HepG2 (cell line): ENCODE measurements around the gene RHEBL1. TPM values are rescaled to one million over a fixed set of nuclear protein-coding genes. Genes with fewer than 3 reads are reported as not detected.

Experiments
- ARNT ChIP-seq: fragments of 450-650 bp; IDR thresholded peaks from 2 replicates; pipeline ENCODE4 v1.6.1; 2017
- GATAD2A ChIP-seq: IDR thresholded peaks from 2 replicates; pipeline ENCODE4 v1.6.1; 2016
- HNRNPUL1 ChIP-seq: fragments of 200-400 bp; formaldehyde crosslinking; IDR thresholded peaks from 2 replicates; pipeline ENCODE4 v1.6.1; 2017; ENCODE audit warnings: low read depth, mild to moderate bottlenecking, low read length, moderate library complexity
- HOXA5 ChIP-seq: sonication (generic); formaldehyde crosslinking; IDR thresholded peaks from 2 replicates; pipeline ENCODE4 v1.4.0; 2020; ENCODE audit warnings: missing genetic modification reagents
- MAFF ChIP-seq: IDR thresholded peaks from 2 replicates; pipeline ENCODE4 v1.6.1; 2011; ENCODE audit warnings: low read depth, low read length, improper control_type of control experiment
- NFE2L2 ChIP-seq: fragments of 150-350 bp; IDR thresholded peaks from 2 replicates; pipeline ENCODE4 v1.6.1; 2014; ENCODE audit warnings: low read length
- POGZ ChIP-seq: sonication (generic); formaldehyde crosslinking; IDR thresholded peaks from 2 replicates; pipeline ENCODE4 v1.4.0; 2020; ENCODE audit warnings: mild to moderate bottlenecking, missing genetic modification reagents
- RFXANK ChIP-seq: IDR thresholded peaks from 2 replicates; pipeline ENCODE4 v1.6.1; 2016
- TCF12 ChIP-seq, 2 experiments: fragments of 450-650 bp in 1 of 2; sonication (generic) in 1 of 2; formaldehyde crosslinking in 1 of 2; IDR thresholded peaks; 2 replicates each; pipeline versions ENCODE4 v1.6.1 to v1.8.0; 2017 to 2022; ENCODE audit warnings: antibody characterized with exemption in 1 of 2, mild to moderate bottlenecking in 1 of 2, missing genetic modification reagents in 1 of 2, moderate library complexity in 1 of 2
- ZNF121 ChIP-seq: sonication (generic); formaldehyde crosslinking; IDR thresholded peaks from 2 replicates; pipeline ENCODE4 v1.5.0; 2020; ENCODE audit warnings: mild to moderate bottlenecking, missing genetic modification reagents
- ZNF253 ChIP-seq: sonication (generic); formaldehyde crosslinking; IDR thresholded peaks from 2 replicates; pipeline ENCODE4 v1.8.0; 2022; ENCODE audit warnings: mild to moderate bottlenecking, missing genetic modification reagents, borderline replicate concordance
- ZNF446 ChIP-seq: sonication (generic); formaldehyde crosslinking; IDR thresholded peaks from 2 replicates; pipeline ENCODE4 v1.5.0; 2020; ENCODE audit warnings: mild to moderate bottlenecking, missing genetic modification reagents
- ZNF7 ChIP-seq: IDR thresholded peaks from 2 replicates; pipeline ENCODE4 v1.6.1; 2016; ENCODE audit warnings: missing biosample characterization, missing genetic modification reagents
- ZNF816 ChIP-seq: sonication (generic); formaldehyde crosslinking; IDR thresholded peaks from 2 replicates; pipeline ENCODE4 v1.8.0; 2022; ENCODE audit warnings: missing genetic modification reagents, mild to moderate bottlenecking, borderline replicate concordance
- ZSCAN21 ChIP-seq: sonication (generic); formaldehyde crosslinking; IDR thresholded peaks from 2 replicates; pipeline ENCODE4 v1.8.0; 2022; ENCODE audit warnings: mild to moderate bottlenecking, missing genetic modification reagents, moderate library complexity, borderline replicate concordance
- polyA plus RNA-seq, 8 experiments: library from polyadenylated mRNA; depleted of rRNA in 3 of 8; stranded (reverse) in 7 of 8; unstranded in 1 of 8; fragments of >200 nt; fragmentation: Illumina TruSeq in 4 of 8; extraction: Trizol in 4 of 8; gene quantifications; 2 replicates each; pipeline versions ENCODE4 v1.2.1 to v1.2.3, GENCODE V29; 2011 to 2016; ENCODE audit warnings: low read depth in 4 of 8, missing spikeins in 1 of 8, mixed read lengths in 1 of 8; ENCODE audit not compliant: insufficient read depth in 1 of 8
- total RNA-seq, 5 experiments: library from RNA; depleted of rRNA; stranded (reverse); fragments of >200 nt; fragmentation: Illumina TruSeq; extraction: Trizol; gene quantifications; 2 replicates each; pipeline ENCODE4 v1.2.3, GENCODE V29; 2016; ENCODE audit warnings: low read depth in 1 of 5
- TF ChIP-seq, protein P1 (sequence below): sonication (generic); formaldehyde crosslinking; IDR thresholded peaks from 2 replicates; pipeline ENCODE4 v1.4.0; 2020; ENCODE audit warnings: mild to moderate bottlenecking, missing genetic modification reagents
- TF ChIP-seq, protein P2 (sequence below): IDR thresholded peaks from 2 replicates; pipeline ENCODE4 v1.4.0; 2020; ENCODE audit warnings: mild to moderate bottlenecking, missing genetic modification reagents
- TF ChIP-seq, protein P3 (sequence below), 2 experiments: fragments of 450-650 bp in 1 of 2; sonication (generic) in 1 of 2; formaldehyde crosslinking; IDR thresholded peaks; 2 replicates each; pipeline versions ENCODE4 v1.5.0 to v1.8.0; 2020 to 2022; ENCODE audit warnings: mild to moderate bottlenecking in 1 of 2, missing genetic modification reagents in 1 of 2
- TF ChIP-seq, protein P4 (sequence below): sonication (generic); formaldehyde crosslinking; IDR thresholded peaks from 2 replicates; pipeline ENCODE4 v1.5.1; 2020; ENCODE audit warnings: mild to moderate bottlenecking, moderate library complexity, missing genetic modification reagents

The RHEBL1 gene
- total and polyA plus RNA-seq, 2 of the 13 experiments (the other 11 are each of a cell fraction or from before 2014, with no cell fraction given) = 1.4 to 2.5 TPM

DNA sequence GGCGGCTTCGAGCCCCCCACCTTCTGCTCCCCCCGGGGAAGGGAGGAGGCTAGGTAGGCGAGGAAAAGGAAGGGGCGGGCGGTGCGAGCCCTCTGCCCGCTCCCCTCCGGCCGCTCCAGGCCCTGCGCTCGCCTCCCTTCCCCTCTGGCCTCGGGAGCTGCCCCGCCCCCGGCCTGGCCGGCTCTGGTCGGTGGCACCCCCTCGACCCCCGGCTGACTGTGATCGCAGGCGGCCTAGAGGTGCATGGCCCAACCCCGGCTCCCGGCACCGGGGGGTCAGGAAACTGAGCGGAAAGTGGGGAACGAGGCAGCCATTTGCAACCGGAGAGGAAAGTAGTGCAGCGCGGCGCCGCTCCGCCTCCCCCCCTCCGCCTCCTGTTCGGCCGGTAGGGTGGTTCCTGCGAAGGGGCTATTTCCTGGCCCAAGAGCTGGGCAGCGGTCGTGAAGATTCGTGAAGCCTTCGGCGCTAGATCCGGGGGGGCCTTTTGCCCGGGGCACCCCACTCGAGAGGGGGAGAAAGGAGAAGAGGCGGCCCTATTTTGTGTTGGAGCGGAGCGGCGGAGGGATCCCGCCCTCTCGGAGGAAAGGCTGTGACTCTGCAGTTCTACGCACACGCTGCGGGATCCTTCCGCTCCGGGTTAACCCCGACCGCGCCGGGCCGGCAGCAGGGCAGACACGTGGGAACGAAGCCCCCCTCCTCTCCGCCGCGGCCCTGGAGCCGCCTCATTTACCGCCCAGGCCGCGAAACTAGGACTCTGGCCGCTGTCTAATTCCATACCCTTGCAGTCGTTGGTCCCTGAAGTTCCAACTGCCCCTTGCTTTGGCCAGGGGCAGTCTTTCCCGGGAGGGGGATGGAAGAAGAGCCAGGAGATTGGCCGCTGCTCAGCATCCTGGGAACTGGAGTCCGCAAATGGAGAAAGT lies 9.3 kb downstream of the RHEBL1 start, which contains the start of gene KMT2D (continued):
- TF ChIP-seq ZNF446 (CRISPR knock-in tag) = peak; percentile 24; the same call in 1 of the 2 replicates
- TF ChIP-seq, protein P1, sequence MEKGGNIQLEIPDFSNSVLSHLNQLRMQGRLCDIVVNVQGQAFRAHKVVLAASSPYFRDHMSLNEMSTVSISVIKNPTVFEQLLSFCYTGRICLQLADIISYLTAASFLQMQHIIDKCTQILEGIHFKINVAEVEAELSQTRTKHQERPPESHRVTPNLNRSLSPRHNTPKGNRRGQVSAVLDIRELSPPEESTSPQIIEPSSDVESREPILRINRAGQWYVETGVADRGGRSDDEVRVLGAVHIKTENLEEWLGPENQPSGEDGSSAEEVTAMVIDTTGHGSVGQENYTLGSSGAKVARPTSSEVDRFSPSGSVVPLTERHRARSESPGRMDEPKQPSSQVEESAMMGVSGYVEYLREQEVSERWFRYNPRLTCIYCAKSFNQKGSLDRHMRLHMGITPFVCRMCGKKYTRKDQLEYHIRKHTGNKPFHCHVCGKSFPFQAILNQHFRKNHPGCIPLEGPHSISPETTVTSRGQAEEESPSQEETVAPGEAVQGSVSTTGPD (CRISPR knock-in tag) = peak; percentile 55; the same call in 1 of the 2 replicates
- TF ChIP-seq, protein P2, sequence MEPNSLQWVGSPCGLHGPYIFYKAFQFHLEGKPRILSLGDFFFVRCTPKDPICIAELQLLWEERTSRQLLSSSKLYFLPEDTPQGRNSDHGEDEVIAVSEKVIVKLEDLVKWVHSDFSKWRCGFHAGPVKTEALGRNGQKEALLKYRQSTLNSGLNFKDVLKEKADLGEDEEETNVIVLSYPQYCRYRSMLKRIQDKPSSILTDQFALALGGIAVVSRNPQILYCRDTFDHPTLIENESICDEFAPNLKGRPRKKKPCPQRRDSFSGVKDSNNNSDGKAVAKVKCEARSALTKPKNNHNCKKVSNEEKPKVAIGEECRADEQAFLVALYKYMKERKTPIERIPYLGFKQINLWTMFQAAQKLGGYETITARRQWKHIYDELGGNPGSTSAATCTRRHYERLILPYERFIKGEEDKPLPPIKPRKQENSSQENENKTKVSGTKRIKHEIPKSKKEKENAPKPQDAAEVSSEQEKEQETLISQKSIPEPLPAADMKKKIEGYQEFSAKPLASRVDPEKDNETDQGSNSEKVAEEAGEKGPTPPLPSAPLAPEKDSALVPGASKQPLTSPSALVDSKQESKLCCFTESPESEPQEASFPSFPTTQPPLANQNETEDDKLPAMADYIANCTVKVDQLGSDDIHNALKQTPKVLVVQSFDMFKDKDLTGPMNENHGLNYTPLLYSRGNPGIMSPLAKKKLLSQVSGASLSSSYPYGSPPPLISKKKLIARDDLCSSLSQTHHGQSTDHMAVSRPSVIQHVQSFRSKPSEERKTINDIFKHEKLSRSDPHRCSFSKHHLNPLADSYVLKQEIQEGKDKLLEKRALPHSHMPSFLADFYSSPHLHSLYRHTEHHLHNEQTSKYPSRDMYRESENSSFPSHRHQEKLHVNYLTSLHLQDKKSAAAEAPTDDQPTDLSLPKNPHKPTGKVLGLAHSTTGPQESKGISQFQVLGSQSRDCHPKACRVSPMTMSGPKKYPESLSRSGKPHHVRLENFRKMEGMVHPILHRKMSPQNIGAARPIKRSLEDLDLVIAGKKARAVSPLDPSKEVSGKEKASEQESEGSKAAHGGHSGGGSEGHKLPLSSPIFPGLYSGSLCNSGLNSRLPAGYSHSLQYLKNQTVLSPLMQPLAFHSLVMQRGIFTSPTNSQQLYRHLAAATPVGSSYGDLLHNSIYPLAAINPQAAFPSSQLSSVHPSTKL (CRISPR knock-in tag) = peak; percentile 41
- TF ChIP-seq GATAD2A (CRISPR knock-in tag) = peak; percentile 80
- no peak for TF ChIP-seq TCF12 (IDR thresholded peaks at IDR 0.05)
- TF ChIP-seq TCF12 (CRISPR knock-in tag; IDR thresholded peaks at IDR 0.05) = peak; percentile 85; the same call in 1 of the 2 replicates
- peak; percentile 55; the same call in 1 of the 2 replicates for TF ChIP-seq RFXANK
- TF ChIP-seq ZSCAN21 (CRISPR knock-in tag) = peak; percentile 67; the same call in 1 of the 2 replicates
- no peak for TF ChIP-seq ZNF121 (CRISPR knock-in tag)
- no peak for TF ChIP-seq ARNT
- no peak for TF ChIP-seq ZNF253
- TF ChIP-seq, protein P3, sequence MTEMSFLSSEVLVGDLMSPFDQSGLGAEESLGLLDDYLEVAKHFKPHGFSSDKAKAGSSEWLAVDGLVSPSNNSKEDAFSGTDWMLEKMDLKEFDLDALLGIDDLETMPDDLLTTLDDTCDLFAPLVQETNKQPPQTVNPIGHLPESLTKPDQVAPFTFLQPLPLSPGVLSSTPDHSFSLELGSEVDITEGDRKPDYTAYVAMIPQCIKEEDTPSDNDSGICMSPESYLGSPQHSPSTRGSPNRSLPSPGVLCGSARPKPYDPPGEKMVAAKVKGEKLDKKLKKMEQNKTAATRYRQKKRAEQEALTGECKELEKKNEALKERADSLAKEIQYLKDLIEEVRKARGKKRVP (CRISPR knock-in tag; IDR thresholded peaks at IDR 0.05) = peak in 1 of 2 experiments; percentile 80; a peak in 2 of 4 replicates
- peak; percentile 92 for TF ChIP-seq HOXA5 (CRISPR knock-in tag)
- TF ChIP-seq, protein P4, sequence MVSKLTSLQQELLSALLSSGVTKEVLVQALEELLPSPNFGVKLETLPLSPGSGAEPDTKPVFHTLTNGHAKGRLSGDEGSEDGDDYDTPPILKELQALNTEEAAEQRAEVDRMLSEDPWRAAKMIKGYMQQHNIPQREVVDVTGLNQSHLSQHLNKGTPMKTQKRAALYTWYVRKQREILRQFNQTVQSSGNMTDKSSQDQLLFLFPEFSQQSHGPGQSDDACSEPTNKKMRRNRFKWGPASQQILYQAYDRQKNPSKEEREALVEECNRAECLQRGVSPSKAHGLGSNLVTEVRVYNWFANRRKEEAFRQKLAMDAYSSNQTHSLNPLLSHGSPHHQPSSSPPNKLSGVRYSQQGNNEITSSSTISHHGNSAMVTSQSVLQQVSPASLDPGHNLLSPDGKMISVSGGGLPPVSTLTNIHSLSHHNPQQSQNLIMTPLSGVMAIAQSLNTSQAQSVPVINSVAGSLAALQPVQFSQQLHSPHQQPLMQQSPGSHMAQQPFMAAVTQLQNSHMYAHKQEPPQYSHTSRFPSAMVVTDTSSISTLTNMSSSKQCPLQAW = peak; percentile 29; the same call in 1 of the 2 replicates
- TF ChIP-seq HNRNPUL1 = no peak
- peak; percentile 89 for TF ChIP-seq POGZ (CRISPR knock-in tag)
- TF ChIP-seq ZNF7 (CRISPR knock-in tag) = no peak
- TF ChIP-seq ZNF816 (CRISPR knock-in tag) = peak; percentile 94; the same call in 1 of the 2 replicates
- TF ChIP-seq MAFF = no peak
- TF ChIP-seq NFE2L2 = peak; percentile 70
